Neural progenitor cell (in vitro differentiated cells): ENCODE data around the gene PTGER4.

Experiments
- CTCF ChIP-seq: fragments of 200-600 bp; sonication (generic); IDR thresholded peaks from 2 replicates; pipeline ENCODE4 v1.5.1; 2017; ENCODE audit warnings: antibody characterized with exemption, mild to moderate bottlenecking
- EZH2phosphoT487 ChIP-seq: fragments of 200-600 bp; sonication (generic); IDR thresholded peaks from 2 replicates; pipeline ENCODE4 v1.6.1; 2017; ENCODE audit warnings: antibody characterized with exemption

DNA sequence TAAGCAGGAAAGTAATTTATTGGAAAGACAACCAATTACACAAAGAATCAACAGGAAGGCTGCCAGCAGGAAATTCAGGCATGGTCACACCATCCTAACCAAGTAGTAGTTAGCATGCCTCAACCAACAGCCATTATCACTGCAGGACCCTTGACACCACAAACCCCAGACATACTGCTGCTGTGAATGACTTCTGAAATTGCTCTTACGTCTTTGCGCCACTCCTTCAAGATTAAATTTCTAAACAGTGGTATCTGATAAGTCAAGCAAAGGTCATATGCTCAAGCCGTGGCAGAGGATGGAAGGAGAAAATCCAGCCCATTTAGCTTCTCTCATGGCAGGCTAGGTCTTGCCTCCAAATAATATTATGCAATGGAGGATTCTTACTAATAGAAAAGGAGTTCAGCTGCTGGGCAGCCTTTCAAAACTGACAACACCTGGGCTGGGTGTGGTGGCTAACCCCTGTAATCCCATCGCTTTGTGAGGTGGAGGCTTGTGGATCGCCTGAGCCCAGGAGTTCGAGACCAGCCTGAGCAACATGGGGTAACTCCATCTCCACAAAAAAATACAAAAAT lies 5.0 kb upstream of the PTGER4 start:
- TF ChIP-seq CTCF (no peak), EZH2phosphoT487 (no peak)
